Measurements from ENCODE around the gene NUS1. TPM values are rescaled to one million over a fixed set of nuclear protein-coding genes. Genes with fewer than 3 reads are reported as not detected.
"Not testable (repeated sequence)": the region's sequence is repeated elsewhere in the genome, so short reads cannot be mapped to it uniquely, and the experiment has no call there.

Gene NUS1
- polyA plus RNA-seq (2013, experiment 1 of 2; ENCODE audit: insufficient read length) = 34.5 TPM
- 38.3 TPM for polyA plus RNA-seq (2013, experiment 2 of 2; ENCODE audit: insufficient read length)

DNA sequence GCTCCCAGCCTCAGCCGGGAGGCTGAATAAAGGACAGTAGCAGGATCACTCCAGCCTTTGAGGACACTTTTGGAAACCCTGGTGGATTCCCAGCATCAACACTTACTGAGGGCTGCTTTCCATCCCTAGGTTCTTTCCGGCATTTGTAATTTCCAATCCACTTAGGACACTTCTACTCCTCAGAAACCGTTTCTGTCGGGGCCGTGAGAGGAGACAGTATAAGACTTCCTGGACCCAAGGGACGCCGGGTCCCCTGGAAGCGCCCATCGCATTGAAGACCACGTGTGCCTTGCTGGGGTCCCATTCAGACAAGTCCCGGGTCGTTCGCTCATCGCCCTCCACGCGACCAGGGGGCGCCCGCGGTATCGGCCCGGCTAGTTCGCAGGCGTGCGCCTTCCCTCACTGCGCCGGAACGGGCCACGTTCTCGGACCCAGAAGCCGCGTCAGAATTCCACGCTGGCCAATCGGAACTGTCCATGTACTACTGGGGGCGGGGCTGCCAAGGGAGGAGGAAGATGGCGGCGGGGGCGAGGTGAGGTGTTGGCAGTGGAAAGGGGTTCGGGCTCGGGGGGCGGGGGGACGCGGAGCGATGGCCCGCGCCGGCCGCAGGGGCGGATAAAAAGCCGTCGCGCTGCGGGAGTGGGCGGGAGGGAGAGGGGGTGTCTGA lies at the start of gene NUS1:
Gene NUS1, plus strand, starts transcription at position 479 of the 667 bp plus-strand sequence. CDS start 202 bp downstream, outside the sequence.
- peak; percentile 98 for DNase-seq

DNA sequence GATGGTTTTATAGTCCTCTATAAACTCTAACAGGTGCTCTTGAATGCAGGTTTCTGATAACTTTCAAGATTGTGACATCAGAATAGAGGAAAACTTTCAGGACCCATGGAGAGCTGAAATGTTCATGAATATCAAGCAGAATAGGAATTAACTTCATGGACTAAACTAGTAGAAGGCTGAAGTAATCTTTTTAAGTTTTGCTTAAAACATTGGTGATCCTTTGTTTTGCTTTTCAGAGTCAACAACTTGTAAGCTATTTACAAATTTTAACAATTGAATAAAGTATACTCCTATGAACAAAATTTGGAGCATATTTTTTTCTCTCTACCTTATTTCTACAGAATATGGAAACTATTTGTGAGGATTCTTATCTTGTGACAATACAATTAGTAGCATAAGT lies 47.7 kb upstream of the NUS1 start:
- DNase-seq = no peak

DNA sequence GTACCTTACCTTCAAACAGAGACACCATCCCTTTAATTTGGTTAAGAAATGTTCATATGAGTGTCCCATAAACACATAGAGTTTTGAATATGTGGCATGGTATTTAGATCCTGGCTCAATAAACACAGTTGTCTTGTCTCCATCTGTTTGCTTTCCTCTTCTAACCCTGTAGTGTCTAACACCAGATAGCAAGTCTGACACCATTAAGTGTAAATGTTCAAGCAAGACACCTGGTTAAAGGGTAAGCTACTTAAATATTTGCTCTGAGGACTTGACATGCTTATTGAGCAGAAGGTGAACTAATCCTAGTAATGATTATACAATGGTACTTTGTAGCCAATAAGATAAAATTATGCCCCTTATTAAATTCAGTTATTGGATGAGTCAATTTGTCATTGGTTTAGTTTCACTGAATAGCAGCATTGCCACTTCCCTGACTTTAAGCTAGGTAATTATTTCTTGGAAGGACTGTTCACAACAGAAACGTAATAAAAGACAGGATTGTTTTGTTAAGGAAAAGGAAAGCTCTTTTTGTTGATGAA lies 46.1 kb upstream of the NUS1 start:
- DNase-seq = no peak

GRCh38 chr6:117637770-117638169 lies 37.5 kb upstream of the NUS1 start:
- DNase-seq = no peak

GRCh38 chr6:117642976-117643375 lies 32.3 kb upstream of the NUS1 start:
- DNase-seq = no peak

DNA sequence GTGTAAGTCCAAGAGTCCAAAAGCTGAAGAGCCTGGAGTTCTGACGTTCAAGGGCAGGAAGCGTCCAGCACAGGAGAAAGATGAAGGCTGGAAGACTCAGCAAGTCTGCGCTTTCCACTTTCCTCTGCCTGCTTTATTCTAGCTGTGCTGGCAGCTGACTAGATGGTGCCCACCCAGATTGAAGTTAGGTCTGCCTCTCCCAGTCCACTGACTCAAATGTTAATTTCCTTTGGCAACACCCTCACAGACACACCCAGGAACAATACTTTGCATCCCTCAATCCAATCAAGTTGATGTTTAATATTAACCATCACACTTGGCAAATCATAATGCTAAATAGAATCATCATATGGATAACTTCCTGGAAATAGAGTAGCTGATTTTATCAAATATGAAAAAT lies 23.3 kb upstream of the NUS1 start:
- not testable (repeated sequence) for DNase-seq

DNA sequence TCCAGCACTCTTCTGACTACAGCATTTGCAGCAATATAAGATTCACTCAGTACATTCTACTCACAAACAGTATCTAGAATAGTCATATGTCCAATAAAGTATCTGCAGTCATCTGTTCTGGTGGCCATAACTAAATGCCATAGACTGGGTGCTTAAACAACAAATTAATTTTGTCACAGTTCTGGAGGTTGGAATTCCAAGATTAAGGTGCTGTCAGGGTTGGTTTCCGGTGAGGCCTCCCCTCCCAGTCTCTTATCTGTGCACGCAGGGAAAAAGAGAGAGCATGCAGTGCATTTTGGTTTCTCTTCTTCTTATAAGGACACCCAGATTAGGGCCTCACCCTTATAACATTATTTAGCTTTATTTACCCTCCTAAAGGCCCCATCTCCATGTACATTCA lies 21.3 kb upstream of the NUS1 start:
- DNase-seq = no peak

- no peak for DNase-seq
Observed at GRCh38 chr6:117655380-117655779, 19.9 kb upstream of the NUS1 start.

DNA sequence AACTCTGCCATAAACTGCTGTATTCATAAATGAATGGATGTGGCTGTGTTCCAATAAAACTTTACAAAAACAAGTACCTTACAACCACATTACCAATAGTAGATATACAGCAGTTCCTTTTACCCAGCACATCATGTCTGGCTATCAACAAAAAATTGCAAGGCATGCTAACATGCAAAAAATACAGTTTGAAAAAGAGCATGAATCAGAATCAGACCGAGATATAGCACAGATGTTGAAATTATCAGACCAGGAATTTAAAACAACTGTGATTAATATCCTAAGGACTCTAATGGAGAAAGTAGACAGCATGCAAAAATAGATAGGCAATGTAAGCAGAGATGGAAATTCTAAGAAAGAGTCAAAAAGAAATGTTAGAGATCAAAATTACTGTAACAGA lies 8.4 kb upstream of the NUS1 start:
- DNase-seq = no peak

DNA sequence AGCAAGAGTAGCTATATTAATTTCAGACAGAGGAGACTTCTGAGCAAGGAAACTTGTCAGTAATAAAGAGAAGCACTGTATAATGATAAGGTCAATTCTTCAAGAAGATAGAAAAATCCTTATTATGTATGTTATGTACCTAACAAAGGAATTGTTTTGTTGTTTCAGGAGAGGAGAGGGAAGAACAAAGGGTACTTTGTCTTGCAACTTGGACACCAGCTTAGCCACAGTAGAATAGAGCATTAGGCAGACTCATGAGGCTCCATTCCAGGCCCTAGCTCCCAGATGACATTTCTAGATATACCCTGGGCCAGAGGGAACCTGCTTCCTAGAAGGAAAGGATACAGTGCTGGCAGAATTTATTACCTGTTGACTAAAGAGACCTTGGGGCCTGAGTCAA lies 6.5 kb upstream of the NUS1 start:
- no peak for DNase-seq

DNA sequence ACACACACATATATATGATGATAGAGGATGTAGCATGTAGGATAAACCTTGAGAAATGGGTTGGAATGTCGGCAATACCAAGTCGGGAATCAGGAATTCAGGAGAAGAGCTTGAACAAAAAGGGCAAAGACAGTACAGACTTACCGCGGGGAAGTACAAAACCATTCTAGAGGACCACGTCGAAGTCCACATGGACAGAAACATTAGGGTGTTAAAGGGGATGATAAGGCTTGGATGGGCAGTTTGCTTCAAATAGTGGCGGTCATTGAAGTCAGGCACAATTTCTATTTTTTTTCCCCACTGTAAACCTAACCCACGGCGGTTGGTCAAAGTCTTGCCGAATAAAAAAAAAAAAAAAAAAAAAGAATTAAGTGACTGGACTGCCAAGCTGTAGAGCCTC lies 766 bp upstream of the NUS1 start:
- DNase-seq = no peak

DNA sequence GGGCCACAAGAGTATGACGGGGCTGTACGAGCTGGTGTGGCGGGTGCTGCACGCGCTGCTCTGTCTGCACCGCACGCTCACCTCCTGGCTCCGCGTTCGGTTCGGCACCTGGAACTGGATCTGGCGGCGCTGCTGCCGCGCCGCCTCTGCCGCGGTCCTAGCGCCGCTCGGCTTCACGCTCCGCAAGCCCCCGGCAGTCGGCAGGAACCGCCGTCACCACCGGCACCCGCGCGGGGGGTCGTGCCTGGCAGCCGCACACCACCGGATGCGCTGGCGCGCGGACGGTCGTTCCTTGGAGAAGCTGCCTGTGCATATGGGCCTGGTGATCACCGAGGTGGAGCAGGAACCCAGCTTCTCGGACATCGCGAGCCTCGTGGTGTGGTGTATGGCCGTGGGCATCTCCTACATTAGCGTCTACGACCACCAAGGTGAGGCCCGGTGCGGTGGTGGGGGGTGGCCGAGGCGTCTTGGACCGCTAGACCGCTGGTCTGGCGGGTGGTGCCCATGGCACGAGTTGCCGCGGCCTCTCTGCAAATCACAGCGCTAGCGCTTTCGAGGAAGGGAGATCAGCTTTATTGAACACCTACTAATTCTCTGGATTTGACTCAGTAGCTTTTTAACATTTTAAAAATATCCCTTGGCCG lies 511 bp downstream of the NUS1 start:
- DNase-seq = not testable (repeated sequence)

GRCh38 chr6:117676577-117677218 lies 1.4 kb downstream of the NUS1 start:
- DNase-seq = no peak

DNA sequence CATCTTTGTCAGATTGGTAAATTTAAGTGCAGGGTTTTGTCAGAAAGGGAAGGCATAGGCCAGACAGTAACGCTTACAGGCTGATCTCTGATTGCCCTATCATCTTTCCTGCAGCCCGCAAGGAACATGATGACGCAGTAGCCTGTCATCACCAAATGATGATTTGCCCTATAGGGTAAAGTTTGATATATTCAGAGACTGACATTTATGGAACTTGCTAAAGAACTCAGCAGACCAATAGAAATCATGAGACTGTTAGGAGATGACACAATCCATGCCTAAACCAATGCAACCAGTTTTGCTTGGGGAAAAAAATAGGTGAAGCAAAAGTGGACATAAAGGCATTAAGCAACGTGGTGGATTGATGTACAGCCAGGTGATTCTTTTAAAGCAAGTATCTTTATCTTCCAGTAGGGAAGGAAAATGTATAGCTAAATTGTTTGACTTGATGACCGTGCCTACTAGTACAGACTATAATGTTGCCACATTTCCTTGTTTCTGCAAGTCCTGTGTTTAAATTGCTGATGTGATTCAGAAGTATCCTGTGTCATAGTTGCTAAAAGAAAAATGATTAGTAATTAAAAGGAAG lies 2.4 kb downstream of the NUS1 start:
- no peak for DNase-seq

DNA sequence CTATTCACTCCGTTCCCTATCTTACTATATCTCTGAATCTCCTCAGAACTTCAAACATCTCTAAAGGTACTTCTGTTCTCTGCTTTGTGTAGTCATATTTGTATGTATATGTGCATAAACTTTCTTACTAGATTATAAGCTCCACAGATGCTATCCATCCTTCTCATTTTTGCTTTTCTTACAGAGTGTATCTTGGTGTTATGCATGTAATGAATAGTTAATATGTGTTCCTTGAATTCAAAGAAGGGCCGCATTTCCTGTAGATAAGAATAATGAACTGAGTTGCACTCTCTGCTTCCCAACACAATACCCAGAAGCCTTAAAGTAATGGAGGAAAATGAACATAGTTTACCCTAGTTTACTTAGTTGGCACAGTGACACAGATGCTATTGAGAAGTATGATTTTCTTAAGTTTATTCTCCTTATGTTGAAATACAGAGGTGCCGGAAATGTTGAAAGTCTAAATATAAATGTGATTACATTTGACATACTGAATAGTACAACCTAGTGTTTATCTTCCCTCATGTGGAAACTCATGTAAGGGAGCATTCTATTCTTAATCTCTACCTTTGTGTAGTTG lies 6.0 kb downstream of the NUS1 start:
- DNase-seq = no peak

DNA sequence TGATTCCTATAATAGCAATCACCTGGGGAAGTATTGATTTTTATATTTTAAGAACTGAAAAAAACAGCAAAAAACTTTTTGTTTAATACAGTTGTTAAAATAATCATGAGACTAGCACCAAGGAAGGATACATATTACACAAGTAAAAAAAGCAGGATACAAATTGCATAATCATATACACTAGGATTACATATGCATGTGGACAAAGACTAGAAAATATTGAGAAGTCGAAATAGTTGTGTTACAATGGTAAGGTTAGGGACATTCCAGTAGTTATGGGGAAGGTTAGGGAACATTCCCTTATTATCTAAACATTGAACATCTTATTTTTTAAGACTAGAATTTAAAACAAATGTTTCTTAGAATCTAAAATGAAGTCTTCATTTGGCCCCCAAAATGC lies 9.5 kb downstream of the NUS1 start:
- DNase-seq = no peak

DNA sequence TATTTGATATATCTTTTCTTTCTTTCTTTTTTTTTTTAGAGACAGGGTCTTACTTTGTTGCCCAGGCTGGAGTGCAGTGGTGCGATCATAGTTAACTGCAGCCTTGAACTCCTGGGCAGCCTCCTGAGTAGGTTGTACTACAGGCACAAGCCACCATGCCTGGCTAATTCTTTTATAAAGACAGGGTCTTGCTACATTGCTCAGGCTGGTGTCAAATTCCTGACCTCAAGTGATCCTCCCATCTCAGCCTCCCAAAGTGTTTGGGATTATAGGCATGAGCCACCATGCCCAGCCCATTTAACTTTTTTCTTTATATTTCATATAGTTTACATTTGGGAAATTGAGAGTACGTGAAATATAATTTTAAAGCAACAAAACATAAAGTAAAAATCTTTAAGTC lies 10.1 kb downstream of the NUS1 start:
- DNase-seq = no peak

- DNase-seq = no peak
Observed at GRCh38 chr6:117687021-117687648, 11.9 kb downstream of the NUS1 start.

DNA sequence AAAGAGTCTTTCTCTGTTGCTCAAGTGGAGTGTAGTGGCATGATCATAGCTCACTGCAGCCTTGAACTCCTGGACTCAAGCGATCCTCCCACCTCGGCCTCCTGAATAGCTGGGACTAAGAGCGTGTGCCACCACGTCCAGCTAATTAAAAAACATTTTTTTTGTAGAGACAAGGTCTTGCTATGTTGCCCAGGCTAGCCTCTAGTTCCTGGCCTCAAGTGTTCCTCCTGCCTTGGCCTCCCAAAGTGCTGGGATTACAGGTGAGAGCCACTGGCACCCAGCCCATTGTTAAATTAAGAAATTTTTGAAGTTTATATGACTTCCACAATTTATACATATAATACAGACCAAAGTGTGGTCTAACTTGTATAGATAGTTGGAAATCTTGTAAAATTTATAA lies 14.3 kb downstream of the NUS1 start:
- not testable (repeated sequence) for DNase-seq

- no peak for DNase-seq
Observed at GRCh38 chr6:117706504-117706903, 31.2 kb downstream of the NUS1 start.

GRCh38 chr6:117706936-117707509 lies 31.8 kb downstream of the NUS1 start:
- not testable (repeated sequence) for DNase-seq

DNA sequence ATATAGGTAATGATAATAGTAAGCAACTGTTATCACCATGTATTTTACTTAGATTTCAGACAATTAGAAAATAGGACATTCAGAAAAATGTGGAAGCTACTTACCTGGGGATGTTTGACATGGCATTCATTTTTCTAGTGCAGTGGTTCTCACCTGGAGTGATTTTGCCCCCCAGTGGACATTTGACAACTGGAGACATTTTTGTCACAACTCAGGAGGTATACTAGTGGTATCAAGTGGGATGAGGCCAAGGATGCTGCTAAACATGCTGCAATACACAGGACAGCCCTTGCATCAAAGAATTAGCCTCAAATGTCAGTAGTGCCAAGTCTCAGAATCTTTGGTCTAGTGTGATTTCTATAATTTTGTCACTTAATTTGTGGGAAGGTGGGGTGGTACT lies 36.1 kb downstream of the NUS1 start:
- DNase-seq = no peak
